ENCODE measurements around the gene ZNF45.

ZNF45 gene

GRCh38 chr19:43939557-43940260 lies 4.6 kb upstream of the ZNF45 start:
- TF ChIP-seq CTCF (IDR thresholded peaks at IDR 0.05; ENCODE audit: insufficient read depth, low read depth, low read length, missing control alignments): no peak
- no peak overlapping the region for H3K4me3 ChIP-seq (ENCODE audit: low read depth, low read length)
- DNase-seq (ENCODE audit: low read depth): no peak

GRCh38 chr19:43936188-43936587 lies 1.1 kb upstream of the ZNF45 start:
- no peak for DNase-seq (ENCODE audit: low read depth)
- H3K4me3 ChIP-seq (ENCODE audit: low read depth, low read length): no peak overlapping the region
- TF ChIP-seq CTCF (IDR thresholded peaks at IDR 0.05; ENCODE audit: insufficient read depth, low read depth, low read length, missing control alignments): no peak

DNA sequence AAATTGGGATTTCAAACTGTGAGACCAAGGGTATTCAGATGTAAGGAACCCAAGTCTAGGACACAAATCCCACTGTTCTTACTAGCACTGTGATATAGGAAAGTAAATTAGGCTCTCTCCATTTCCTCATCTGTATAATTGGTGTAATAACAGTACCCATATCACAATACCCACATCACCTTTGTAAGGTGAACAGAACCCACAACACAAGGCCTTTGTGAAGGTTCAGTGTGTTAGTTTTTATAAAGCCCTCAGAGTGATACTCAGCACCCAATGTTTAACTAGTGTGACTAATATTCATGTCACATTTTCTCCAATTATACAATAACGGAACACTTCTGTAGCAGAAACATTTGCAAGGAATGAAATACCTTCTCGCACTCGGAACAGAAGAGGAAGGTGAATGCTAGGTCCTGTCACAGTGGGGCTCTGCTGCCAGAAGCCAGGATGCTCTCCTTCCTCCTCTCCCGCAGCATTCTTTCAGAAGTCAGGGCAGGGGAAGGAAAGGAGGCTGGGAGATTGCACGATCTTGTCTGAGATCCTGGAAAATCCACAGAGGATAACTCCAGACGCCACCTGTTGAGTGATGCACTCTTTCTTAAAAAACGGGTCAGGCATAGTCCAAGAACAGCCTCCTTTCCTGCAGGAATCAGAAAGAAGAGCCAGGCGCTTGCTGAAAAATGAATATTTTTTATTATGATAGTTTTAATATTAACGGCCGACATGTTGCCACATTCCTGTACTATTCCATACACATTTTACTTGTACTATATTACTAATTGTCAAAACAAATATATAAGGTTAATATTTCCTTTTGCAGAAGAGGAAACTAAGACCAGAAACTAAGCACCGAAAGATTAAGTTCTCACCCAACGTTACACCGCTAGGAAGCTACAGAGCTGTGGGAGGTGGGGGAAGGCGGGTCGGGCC lies 762 bp downstream of the ZNF45 start:
- no peak for DNase-seq (ENCODE audit: low read depth)
- H3K4me3 ChIP-seq (ENCODE audit: low read depth, low read length): peak overlapping the region; percentile 76
- no peak for TF ChIP-seq CTCF (IDR thresholded peaks at IDR 0.05; ENCODE audit: insufficient read depth, low read depth, low read length, missing control alignments)

- no peak for DNase-seq (ENCODE audit: low read depth)
- no peak for TF ChIP-seq CTCF (IDR thresholded peaks at IDR 0.05; ENCODE audit: insufficient read depth, low read depth, low read length, missing control alignments)
- no peak overlapping the region for H3K4me3 ChIP-seq (ENCODE audit: low read depth, low read length)
Observed at GRCh38 chr19:43928820-43929219, 6.3 kb downstream of the ZNF45 start.

GRCh38 chr19:43923875-43924274 lies 11.2 kb downstream of the ZNF45 start:
- DNase-seq (ENCODE audit: low read depth): no peak
- H3K4me3 ChIP-seq (ENCODE audit: low read depth, low read length): no peak overlapping the region
- no peak for TF ChIP-seq CTCF (IDR thresholded peaks at IDR 0.05; ENCODE audit: insufficient read depth, low read depth, low read length, missing control alignments)

DNA sequence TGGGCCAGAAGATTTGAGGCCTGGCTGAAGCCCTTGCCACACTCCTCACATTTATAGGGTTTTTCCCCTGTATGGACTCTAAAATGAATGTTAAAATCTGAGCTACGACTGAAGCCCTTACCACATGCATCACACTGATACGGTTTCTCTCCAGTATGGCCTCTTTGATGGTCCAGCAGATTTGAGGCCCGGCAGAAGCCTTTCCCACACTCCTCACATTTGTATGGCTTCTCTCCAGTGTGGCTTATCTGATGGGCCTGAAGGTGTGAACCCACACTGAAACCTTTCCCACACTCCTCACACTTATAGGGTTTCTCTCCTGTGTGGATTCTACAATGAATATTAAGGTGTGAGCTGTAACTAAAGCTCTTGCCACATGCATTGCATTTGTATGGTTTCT lies 21.0 kb downstream of the ZNF45 start:
- no peak for DNase-seq (ENCODE audit: low read depth)
- H3K4me3 ChIP-seq (ENCODE audit: low read depth, low read length): no peak overlapping the region

More for the DNA sequence above, 21.0 kb downstream of the ZNF45 start:
- TF ChIP-seq CTCF (IDR thresholded peaks at IDR 0.05; ENCODE audit: insufficient read depth, low read depth, low read length, missing control alignments): no peak

All from GM12865 (cell line).